ENCODE results near the gene MYO1D.

Gene MYO1D

GRCh38 chr17:32819035-32819434, 57.9 kb downstream of the MYO1D start:
- no peak for DNase-seq (ENCODE audit: low read depth, low spot score)

GRCh38 chr17:32815460-32815859, 61.5 kb downstream of the MYO1D start:
- no peak for DNase-seq (ENCODE audit: low read depth, low spot score)

DNA sequence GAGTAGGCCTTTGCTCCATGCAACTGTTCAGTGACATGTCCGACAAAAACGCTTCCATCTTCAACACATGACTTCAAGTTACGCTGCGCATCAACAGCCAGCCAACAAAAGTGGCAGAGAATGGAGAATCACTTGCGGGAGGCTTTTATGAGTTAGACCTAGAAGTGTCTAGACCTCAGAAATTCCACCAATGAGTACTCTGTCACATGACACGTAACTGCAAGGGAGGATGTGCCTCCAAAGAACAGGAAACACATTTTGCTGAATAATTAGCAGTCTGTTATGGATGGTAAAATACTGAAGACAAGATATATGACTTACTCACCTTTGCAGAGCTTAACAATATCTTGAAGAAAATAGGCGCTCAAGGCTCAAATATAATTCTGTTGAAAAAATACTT, 62.1 kb downstream of the MYO1D start:
- DNase-seq (ENCODE audit: low read depth, low spot score): no peak

DNA sequence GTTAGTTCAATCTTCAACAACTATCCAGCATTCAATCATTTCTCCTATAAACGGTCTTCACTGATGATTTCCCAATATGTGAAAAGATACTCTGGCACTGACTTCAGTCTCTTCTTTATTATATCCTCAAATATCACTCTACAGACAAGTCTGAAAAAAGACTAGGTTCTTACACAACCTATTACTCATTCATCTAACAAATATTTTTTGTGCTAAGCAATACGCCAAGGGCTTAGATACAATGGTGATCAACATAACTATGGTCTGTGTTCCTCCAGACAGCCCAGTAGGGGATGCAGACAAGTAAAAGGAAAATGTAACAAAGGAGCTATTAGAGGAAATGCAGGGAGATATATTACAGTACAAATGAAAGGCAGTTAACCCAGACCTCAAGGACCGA, 63.9 kb downstream of the MYO1D start:
- no peak for DNase-seq (ENCODE audit: low read depth, low spot score)

DNA sequence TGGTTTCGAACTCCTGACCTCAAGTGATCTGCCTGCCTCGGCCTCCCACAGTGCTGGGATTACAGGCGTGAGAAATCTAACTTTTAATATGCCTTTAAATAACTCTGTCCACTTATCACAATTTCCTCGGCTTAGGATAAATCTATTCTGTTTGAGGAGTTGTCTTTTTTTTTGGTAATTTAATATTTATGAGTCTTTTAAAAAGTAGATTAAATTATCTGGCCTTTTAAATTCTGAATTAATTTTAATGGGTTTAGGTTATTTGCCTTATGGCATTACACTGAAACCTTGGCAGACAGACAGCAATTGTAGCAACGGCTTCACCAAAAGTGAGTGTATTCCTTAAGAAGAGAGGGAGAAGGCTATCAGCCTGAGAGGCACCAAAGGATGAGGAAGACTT, 66.2 kb downstream of the MYO1D start:
- DNase-seq (ENCODE audit: low read depth, low spot score): no peak

- no peak for DNase-seq (ENCODE audit: low read depth, low spot score)
These were observed 69.3 kb downstream of the MYO1D start for GRCh38 chr17:32807577-32807976.

DNA sequence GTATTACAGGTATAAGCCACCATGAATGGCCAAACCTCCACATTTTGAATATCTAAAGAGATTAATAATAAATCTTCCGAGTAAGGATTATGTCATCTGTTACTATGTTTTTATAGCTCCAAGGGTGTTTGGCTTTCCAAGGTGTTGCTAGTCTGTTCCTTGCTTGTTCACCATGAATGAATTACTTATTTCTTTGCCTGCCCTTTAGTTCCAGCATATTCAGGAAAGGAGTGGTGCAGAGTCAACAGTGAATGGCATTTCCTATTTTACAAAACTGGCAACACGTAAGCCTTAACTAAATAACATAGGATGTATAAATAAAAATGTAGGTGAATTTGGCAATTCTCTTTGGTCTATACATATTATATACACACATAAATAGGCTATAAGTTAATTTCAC, 70.3 kb downstream of the MYO1D start:
- DNase-seq (ENCODE audit: low read depth, low spot score): no peak

DNA sequence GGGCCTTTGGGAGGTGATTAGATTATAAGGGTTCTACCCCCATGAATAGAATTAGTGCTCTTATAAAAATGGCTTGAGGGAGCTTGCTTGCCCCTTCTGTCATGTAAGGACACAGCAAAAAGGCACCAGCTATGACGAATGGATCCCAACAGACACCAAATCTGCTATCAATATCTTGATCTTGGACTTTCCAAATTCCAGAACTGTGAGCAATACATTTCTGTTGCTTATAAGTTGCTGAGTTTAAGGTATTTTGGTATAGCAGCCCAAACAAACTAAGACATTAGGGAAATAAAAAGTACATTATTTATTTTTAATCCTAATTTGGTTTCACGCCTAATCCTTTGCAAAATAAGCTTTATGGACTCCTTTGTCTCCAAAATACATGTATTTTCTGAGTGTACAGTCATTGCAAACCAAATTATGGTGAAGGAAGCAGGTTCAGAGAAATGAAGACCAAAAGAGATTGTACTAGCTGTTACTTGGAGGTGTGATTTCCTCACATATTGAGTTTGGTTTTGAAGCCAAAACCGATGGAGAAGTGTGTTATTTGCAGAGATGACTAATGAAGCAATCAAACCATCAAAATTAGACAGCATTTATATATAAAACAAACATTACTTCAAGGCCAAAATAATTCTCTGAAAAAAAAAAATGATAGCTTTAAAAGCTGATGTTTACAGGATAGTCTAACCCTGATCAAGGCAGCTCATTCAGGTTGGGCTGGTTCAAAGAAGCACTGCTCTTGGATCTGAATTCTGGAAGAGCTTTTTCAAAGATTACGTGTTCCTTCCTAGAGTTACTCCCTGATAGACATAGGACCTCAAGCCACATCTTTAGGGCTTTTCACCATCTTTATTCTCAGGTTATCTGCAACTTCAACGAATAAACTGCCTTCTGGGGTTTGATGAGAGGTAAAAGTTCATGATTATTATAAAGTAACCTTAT, 71.6 kb downstream of the MYO1D start:
- DNase-seq (ENCODE audit: low read depth, low spot score): no peak

DNA sequence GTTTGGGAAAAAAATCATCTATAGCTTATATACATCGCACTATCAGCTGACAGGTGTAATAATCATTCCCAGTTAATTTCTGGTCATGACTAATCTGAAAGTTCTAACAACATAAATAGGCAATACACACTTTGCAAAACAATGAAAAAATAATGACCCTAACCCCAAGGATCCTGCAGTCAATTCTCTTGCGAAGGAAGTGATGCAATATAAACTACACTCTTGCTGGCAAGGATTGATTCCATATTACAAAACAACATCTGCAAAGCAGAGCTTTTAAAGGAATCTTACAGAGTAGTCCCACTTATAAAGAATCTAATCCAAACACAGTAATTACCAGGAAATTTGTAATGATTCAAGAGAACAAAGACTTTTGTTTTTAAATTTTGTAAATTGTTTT, 73.4 kb downstream of the MYO1D start:
- no peak for DNase-seq (ENCODE audit: low read depth, low spot score)

DNA sequence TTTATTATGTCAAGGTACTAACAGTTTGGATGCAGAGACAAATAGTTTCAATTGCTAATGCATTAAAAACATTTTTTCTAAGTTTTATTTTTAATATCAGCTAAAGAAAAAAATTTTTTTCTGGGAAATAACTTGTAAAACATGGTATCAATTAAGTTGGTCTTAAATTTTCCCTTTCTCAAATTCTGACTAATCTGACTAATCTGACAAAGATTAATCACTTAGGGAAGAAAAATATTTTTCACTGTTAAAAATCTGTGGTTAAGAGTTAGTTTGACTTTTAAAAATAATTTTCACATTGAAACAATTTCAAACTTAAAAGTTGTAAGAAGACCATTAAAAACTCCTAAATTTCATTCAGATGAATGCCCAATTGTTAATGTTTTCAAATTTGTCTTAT, 74.6 kb downstream of the MYO1D start:
- DNase-seq (ENCODE audit: low read depth, low spot score): no peak

DNA sequence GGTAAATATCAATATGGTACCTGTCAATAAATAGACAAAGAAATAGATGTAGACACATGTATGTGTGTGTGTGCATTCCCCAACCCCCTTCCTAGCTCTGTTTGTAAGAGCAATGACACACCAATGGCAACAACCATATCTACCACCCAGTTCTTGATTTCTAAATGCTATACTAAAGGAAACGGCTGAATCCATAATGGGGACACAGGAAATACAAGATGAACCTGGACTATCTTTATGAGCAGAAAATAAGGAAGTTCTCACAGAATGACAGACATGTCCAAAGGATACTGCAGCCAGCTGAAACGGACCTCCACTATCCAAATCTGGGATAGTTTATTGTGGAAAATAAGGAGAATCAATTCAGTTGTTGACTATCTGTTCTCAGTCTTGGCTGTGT, 75.3 kb downstream of the MYO1D start:
- no peak for DNase-seq (ENCODE audit: low read depth, low spot score)

DNA sequence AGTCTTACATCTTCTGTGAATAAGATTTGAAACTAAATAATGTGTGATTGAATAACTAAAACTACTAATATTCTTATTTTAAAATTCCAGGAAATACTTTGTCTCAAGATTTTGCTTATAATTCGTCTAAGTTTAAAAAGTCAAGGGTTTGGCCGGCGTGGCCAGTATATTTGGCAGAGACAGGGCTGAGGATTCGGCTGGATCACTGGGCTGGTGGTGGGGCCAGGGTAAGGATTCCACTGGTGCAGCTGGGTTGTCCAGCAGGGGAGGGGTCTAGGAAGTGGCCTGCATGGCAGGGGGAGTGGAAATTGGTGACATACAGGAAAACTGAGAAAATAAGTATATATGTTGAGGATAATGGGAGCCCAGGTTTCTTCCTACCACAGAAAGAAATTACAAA, 75.7 kb downstream of the MYO1D start:
- DNase-seq (ENCODE audit: low read depth, low spot score): no peak

DNA sequence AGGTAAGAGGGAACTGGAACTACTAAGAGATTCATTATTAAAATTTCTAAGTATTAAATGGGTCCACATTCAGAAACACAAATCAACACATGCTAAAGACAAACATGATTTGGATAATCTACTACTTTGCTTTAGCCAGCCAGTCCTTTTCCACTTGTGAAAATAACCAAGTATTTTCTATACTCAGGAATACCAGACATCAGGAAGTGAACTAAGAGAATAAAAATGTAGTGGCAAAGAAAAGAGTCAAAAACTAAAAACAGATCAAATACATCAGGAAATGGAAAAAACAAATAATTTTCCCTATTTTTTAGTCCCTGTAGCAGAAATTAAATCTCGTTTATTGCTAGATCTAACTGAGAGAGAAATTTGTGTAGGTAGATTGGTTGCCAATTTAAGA, 78.0 kb downstream of the MYO1D start:
- no peak for DNase-seq (ENCODE audit: low read depth, low spot score)

DNA sequence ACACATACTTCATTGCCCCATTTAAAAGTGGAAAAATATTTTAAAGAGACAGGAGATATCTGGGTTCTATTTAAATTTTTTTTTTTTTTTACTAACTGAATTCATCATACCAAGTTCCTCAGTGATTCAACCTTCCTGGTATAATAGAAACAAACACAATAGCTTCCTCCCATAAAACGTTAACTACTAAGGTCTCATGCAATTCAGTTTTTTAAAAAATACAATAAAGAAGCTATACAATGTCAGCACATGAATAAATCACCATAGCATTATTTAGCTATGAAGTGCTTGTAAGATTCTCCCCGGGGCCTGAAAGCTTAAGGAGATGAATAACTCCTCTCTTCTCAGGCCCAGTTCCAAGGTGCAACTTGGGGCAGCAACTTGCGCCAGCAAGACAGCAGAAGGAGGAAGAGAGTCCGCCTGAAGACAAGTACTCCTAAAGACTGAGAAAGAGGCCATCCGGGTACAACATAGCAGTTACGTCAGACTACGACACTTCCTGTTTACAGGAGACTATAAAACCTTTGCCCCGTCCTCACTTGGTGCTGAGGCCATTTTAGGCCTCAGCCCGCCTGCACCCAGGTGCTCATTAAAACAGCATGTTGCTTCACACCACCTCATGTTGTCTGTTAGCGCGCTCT, 81.5 kb downstream of the MYO1D start:
- no peak for DNase-seq (ENCODE audit: low read depth, low spot score)

- no peak for DNase-seq (ENCODE audit: low read depth, low spot score)
These were observed 82.2 kb downstream of the MYO1D start for GRCh38 chr17:32794533-32795246.

DNA sequence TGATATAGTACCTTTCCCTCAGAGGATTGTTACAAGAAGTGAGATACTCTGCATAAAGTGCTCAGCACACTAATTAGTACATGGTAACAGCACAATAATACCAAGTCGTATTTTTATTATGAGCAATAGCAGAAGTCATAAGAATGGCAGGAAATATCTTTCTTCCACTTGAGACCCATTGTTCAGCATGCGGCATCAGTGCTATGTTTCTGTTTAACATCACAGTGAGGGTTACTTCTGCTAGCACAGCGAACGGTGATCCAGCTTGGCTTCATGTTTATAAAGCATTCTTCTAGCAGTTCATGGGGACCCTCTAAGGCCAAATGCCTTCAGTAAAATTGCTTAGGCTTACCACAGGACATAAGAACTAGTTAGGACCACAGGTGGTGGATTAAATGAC, 83.1 kb downstream of the MYO1D start:
- no peak for DNase-seq (ENCODE audit: low read depth, low spot score)

DNA sequence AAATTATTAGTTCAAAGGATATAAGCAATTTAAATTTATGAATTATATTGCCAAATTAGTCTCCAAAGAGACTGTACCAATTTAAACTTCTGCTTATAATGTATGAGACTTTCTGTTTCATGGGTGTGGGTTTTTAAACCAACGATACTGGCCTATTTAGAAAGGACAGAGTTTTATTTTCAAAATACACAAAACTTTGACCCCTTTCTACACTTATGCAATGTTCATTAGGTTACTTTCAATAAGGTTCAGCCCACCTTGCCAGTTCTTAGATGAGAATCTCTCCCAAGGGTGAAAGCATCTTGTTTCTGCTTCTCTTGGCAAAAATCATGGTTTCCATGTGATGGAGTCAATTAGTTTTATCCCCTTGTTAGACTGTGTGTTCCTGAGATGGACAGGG, 84.7 kb downstream of the MYO1D start:
- no peak for DNase-seq (ENCODE audit: low read depth, low spot score)

GRCh38 chr17:32786169-32786568, 90.8 kb downstream of the MYO1D start:
- no peak for DNase-seq (ENCODE audit: low read depth, low spot score)

DNA sequence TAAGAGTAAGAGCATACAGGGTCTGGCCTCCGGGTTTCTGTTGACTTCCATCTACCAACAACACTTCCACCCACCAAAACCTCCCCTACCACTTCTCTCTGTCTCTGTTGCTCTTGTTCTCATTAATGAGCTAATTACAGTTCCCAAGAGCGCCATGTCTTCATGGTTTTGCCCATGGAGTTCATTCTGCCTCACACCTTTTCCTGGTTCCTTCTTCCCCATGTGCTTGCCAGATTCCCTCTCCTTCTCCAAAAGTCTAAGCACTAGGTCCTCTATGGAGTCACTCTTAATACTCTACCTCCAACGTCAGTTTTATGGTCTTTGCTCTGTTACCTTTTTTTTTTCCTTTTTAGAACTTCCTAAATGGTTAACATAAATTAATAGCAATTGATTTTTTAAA, 92.8 kb downstream of the MYO1D start:
- DNase-seq (ENCODE audit: low read depth, low spot score): no peak

DNA sequence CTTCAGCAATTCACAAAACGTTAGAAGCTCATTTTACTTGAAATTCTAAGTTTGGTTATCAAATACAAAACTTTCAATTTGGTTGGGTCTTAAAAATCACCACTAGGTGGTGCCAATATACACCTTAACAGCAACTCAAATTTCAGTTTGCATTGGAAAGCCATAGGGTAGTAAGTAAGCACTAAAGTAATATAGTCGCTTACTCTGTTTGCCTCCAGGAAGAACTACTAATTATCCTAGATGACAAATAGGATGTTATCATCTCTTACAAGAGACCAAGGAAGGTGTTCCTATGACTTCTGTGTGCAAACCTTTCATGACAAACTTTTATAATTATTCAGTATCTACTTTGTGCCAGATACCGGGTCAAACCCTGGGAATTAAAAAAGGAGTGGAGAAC, 93.3 kb downstream of the MYO1D start:
- DNase-seq (ENCODE audit: low read depth, low spot score): no peak

DNA sequence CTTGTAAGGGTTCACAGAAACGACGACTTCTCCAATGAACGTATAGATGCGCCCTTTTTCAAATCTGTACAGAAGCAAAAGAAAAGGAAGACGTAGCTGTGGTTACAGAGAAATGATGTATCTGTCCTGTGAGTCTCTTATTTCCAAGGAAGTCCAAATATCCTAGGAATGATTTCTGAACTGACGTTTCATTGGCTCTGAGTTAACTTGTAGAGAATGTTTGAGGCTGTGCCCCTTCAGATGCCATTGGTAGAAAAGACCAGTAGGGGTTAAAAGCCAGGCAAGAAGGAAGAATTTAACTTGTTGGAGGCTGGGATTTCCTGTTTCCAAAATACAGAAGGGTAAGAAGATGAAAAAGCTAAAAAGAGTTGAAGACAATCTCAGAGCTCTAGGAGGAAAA, 96.2 kb downstream of the MYO1D start:
- DNase-seq (ENCODE audit: low read depth, low spot score): no peak

DNA sequence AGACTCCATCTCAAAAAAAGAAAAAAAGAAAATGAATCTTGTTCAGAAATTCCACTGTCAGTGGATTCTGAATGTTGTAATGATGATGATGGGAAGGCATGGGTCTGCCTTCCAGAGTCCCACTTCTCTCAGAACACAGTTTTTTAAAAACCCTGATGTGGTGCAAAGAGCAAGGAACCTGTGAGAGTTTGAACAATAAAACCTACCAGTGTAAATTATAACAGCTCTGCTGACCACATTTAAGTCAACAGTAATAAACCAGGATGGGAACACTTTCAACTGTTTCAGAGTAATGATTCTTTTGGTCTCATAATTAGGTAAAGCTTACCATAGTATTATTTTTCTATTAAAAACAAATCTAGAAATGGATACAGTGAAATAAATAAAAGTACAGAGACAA, 99.0 kb downstream of the MYO1D start:
- DNase-seq (ENCODE audit: low read depth, low spot score): no peak

DNA sequence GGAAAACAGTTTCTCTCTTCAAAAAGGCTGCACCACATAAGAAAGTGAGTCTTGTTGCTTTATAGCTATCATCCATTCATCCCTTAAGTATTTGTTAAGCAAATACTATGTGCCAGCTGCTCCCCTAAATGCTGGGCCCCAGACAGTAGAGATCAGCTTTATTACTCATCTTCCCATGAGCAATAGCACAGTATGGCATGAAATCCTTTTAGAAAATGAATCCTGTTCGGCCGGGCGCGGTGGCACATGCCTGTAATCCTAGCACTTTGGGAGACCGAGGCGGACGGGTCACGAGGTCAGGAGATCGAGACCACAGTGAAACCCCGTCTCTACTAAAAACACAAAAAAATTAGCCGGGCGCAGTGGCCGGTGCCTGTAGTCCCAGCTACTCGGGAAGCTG, 99.5 kb downstream of the MYO1D start:
- no peak for DNase-seq (ENCODE audit: low read depth, low spot score)
